Right lobe of liver (tissue), 4 donors: ENCODE measurements around the gene LY6G5C.

Experiments used
- CTCF ChIP-seq, 4 donors: fragments of 200-600 bp in 3 of 4; fragments of 450-650 bp in 1 of 4; IDR thresholded peaks; one replicate each; pipeline versions ENCODE4 v1.5.1 to v1.8.0; 2016 to 2022; ENCODE audit warnings: antibody characterized with exemption in 4 of 4, mild to moderate bottlenecking in 2 of 4
- POLR2A ChIP-seq: fragments of 450-650 bp; IDR thresholded peaks from one replicate; pipeline ENCODE4 v1.6.1; 2017; ENCODE audit warnings: antibody characterized with exemption, mild to moderate bottlenecking
- donor health status: DM: no; HTN: no; CAD: no.
- donor health status: DM: no; HTN: no; CAD: no.
- donor health status: DM: no; HTN: yes; CAD: no.

- TF ChIP-seq CTCF (IDR thresholded peaks at IDR 0.05) (no peak), POLR2A (no peak)
These were observed 20.0 kb upstream of the LY6G5C start for GRCh38 chr6:31700740-31701401.
